ENCODE measurements around the gene SERPINA6.
"Not testable (repeated sequence)": the region's sequence is repeated elsewhere in the genome, so short reads cannot be mapped to it uniquely, and the experiment has no call there.

SERPINA6 gene

DNA sequence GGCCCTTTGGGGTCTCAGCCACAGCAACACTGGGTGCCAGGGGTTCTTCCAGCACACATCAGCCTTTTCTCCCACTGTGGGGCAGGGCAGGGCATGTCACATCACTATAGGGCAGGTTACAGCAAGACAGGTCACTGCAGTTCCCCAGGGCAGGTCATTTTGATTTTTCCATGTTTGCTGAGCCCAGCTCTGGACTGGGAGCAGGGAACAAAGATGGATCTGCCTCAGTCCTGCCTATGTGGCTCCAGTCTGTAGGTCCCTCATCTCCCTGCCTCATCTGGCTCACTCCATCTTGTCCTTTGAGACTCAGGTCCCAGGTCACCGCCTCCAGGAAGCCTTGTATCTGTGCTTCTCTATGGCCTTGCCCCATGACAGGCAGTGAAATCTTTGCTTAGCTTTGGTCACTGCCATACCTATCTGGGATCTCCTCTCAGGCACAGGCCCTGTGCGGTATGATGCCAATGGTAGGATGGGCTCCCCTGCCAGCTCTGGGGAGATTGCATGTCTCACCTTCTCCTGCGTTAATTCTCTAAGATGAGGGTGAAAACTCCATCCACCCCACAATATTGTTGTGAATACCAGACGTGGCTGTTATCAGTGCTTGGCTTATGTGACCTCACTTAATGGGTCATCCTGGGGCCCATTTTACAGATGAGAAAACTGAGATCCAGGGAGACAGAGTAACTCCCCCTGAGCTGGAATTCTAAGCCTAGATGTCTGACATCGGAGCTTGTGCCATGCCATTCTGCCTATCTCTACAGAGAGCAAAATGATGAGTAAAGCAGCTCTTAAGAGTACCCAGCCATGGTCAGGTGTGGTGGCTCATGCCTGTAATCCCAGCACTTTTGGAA, 1.5 kb downstream of the SERPINA6 start:
- DNase-seq, result no peak

- no peak for DNase-seq
Measured at GRCh38 chr14:94320243-94320642, 2.9 kb downstream of the SERPINA6 start.

GRCh38 chr14:94317259-94317658, 5.9 kb downstream of the SERPINA6 start:
- DNase-seq, result no peak

GRCh38 chr14:94316692-94317091, 6.4 kb downstream of the SERPINA6 start:
- DNase-seq, result no peak

DNA sequence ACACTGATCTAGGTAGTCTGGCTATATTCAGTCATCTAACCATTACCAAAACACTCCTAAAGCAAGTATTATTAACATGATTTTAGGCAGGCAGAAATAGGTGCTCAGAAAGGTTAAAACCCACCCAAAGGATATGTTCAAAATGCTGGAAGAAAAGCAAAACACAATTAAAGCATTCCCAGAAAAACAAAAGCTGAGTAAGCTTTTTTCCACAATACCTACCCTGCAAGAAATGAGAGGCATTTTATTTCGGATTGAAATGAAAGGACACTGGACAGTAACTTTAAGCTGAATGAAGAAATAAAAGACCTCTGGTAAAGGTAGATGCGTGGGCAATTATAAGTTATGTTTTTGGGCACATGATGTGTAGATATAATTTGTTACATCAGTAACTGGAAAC, 8.2 kb downstream of the SERPINA6 start:
- DNase-seq, result no peak

DNA sequence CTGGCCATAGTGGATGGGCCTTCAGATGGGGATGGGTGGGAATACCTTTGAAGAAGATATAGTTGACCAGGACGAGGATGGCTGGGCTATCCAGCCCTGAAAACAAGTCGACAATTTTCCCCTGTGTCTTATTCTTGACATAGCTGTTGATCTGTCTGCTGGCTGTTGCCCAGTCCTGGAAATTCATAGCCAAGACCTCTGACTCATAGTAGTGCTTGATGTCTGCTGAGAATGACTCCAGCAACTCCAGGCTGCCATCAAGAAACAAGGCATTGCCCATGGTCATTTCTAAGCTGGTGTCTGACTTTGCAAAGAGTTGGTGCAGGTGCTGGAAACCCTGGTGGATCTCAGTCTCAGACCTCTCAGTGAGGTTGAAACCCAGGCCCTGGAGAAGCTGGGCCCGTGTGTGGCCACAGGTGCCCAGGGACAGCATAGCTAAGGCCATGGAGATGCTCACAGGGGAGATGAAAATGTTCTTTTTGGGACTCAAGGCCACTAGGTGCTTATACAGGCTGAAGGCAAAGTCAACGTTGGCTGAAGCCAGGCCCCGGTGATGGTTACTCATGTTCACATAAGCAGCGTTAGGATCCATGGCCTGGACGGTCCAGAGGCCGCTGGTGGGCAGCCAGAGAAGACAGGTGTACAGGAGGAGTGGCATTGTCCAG, 9.0 kb downstream of the SERPINA6 start:
- DNase-seq, result no peak

DNA sequence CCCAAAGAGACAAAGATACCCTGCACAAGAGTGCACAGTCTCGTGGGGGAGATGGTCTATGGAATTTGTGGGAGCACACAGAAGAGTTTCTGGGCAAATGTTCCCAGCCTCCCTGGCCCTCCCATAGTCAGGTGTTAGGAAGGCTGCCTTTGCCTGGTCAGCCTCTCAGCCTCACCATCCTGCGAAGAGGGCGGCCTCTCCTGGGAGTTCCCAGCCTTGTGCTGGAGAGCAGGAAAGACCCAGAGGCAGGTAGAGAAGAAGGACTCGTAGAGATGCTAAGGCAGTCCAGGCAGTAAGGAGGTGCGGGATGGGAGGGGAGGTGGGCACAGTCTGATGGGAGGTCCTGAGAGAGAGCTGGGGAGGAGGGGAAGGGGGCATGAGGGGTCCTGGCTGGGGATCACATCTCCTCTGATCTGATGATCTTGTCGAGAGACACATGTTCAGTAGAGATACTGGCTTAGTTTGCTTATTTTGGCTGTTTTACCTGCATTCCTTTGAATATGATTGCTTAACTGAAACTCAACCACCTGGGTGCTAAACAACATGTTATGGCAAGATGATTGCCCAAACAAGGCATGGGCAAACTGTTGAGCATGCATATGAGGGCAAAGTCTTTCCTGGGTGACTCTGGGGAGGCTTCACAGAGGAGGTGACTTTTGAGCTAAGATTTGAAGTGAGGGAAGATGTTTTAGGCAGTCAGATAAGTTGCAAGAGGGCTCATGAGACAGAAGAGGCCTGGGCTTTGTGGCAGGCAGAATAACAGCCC, 10.5 kb downstream of the SERPINA6 start:
- DNase-seq, result no peak

DNA sequence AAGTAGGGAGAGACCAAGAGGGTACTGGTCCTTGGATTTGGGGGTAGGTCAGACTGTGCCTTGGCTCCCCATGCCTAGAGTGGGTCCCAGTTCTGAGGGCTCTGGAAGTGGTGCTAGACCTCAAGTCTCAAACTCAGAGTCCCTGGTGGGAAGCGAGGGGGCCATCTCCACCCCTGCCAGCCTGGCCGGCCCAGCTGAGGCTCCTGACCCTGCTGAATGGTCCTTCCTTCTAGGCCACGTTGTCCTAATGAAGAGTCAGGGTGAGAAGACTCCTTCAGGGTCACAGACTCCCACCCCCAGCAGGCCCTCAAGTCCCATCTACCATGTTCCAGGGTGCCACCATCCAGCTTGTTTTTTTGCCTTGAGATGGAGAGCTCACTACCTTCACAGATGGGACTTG, 12.9 kb downstream of the SERPINA6 start:
- DNase-seq, result no peak

DNA sequence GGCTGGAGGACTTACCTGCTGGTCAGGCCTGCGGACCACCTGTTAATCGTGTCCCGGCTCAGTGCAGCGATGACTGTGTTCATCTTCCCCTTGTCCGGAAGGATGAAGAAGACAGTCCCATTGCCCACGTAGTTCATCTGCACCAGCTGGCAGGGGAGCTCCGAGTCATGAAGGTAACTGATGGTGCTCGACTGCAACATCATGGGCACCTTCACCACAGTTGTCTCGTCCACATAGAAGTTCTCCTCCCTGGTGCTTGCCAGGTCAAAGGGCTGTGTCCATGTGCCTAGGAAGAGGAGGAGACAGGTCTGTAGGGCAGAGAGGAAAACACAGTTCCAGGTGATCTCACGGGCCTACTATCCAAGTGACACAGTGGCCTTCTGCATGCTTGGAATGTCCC, 13.4 kb downstream of the SERPINA6 start:
- no peak for DNase-seq

GRCh38 chr14:94307410-94307992, 15.6 kb downstream of the SERPINA6 start:
- no peak for DNase-seq

DNA sequence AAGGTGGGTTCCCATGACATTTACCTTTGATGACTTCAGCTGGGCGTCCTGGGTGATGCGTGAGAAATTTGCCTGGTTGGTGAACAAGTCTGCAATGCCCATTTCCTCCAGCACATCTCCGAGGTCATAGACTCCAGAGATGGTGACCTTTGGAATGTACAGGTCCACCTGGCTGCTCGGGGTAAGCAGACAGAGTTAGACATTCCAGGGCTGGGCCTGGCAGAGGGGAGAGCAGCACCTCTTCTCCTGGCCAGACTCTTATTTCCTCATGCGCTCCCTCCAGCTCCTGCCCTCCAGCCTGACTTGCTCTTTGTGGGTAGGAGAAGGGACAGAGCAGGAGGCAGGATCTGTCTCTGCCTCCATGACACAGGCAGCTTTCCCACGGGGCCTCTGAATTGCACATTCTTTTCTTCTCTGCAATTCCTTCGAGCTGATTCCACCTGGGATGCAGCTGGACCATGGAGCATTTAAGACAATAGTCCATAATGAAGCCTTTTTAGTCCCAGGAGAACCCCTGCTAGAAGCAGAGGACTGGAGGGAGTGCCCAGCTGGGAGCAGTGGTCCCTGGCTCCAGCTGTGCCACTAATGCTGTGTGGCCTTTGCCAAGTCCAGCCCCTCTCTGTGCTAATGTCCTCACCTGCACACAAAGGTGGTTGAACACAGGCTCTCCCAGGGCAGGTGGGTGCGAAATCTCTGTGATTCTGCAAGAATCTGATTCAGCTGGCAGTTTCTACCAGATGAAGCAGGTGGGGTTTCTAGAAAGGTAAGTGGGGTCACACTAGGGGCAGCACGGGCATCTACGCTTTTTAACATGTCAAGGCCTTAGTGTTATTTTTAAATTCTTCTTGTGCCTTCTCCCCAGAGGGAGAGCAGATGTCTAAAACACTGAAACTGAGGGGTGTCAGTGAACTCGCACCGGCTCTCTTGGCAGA, 16.8 kb downstream of the SERPINA6 start:
- no peak for DNase-seq

- no peak for DNase-seq
Measured at GRCh38 chr14:94305620-94306019, 17.5 kb downstream of the SERPINA6 start.

DNA sequence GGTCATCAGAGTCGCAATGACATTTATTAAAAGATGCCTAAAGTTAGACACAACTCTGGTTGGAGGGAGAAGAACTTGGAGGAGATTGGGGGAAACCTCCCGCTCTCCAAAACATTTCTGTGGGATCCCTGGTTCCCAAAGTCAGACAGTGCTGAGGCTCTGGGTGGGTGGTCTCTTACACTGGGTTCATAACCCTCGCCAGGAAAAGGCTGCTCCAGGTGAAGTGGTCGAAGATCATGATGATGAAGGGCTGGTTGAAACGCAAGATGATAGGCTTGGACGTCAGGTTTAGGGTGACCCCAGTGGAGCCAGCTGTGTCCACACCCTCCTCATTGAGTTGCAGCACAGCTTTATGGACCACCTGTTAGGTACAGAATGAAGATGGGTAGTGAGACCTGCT, 18.9 kb downstream of the SERPINA6 start:
- DNase-seq, result no peak

GRCh38 chr14:94303111-94303510, 20.0 kb downstream of the SERPINA6 start:
- no peak for DNase-seq

DNA sequence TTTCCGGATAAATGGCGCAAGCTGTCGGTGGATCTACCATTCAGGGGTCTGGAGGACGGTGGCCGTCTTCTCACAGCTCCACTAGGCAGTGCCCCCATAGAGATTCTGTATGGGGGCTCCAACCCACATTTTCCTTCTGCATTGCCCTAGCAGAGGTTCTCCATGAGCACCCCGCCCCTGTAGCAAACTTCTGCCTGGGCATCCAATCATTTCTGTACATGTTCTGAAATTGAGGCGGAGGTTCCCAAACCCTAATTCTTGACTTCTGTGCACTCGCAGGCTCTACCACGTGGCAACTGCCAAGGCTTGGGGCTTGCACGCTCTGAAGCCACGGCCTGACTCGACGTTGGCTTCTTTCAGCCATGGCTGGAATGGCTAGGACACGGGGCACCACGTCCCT, 25.0 kb downstream of the SERPINA6 start:
- DNase-seq, result no peak

DNA sequence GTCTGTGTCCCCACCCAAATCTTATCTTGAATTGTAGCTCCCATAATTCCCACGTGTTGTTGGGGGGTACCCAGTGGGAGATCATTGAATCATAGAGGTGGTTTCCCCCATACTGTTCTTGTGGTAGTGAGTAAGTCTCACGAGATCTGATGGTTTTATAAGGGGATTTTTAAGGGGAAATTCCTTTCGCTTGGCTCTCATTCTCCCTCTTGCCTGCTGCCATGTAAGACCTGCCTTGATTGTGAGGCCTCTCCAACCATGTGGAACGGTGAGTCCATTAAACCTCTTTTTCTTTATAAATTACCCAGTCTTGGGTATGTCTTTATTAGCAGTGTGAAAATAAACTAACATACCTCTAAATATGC, 27.0 kb downstream of the SERPINA6 start:
- not testable (repeated sequence) for DNase-seq

DNA sequence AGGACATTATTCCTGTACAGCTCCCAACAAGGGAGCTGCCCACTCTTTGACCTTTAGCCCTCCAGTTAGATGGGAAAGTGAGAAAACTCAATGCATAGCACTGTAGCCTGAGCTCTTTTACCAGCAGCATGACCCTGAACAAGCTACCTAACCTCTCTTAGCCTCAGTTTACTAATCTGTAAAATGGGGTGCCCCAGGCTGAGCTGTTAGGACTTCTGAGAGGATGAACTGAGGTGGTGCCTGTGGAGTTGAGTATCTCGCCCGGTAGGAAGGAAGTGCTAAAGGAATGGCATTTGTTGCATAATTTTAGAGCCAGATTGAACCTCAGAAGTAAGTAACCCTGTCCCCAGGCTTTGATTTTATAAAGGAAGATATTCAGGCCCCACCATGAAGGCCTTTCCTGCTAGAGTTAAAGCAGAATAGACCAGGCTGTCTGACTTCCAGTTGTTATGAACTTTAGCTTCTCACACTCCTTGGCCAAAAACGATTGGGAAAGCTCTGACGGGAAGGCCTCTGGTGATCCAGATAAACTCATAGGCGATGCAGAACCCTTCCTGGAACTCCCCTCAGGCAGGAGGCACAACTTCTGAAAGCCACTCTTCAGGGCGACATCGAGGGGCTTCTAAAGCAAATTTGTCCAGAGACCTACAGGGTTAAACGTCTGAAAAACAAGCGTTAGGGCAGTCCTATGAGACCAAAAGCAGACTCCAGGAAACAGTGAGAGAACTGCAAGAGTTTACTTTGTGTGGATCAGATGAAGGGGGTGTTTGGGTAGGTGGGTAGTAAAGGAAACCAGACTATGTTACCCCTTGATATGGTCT, 27.6 kb downstream of the SERPINA6 start:
- no peak for DNase-seq

DNA sequence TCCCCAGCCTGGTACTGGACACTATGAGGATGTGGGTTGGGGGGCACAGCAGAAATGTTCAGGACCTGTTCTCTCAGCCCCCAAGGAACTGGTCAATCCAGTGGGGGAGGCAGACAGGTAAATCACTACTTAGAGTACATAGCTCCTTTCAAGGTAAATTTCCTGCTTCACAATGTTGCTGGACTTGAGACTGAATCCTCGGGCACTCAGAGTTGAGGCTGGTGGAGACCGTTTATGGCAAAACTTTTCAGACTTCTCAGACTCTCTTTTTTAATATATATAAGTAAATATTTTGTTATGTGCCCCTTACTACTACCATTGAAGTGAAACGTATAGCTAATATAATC, 29.6 kb downstream of the SERPINA6 start:
- no peak for DNase-seq

DNA sequence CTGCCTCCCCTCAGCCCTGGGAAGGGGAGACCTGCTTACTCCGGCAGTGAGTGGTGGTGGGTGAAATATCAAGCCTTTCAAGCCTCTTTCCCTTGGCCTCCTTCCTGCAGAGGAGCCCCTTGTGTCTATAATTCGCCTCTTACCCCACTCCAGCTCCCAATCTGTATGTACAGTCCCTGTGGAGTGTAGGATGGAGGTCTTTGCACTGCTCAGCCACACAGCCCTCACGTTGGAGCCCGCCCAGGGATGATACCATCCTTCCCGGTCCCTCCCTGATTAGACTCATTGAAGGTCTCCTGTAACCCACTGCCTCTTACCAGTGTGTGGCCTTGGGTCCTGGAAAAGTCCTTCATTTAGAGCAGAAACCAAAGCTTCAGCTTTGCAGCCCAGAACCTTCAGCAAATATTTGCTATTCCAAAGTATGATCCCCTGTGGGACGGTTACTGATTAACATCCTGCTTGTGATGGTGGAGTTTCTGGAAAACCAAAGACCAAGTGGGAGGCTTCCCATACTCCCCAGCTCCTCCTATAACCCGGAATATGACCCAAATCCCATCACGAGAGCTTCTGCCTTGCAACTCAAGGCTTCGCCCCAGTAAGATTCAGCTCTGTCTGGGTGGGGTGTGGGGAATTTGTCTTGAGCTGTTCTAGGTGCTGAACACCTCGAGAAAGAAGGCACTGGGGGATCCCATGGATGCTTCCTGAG, 30.1 kb downstream of the SERPINA6 start, which contains the start of gene SERPINA10:
Gene SERPINA10, minus strand, starts transcription at position 397 of the 706 bp plus-strand sequence. CDS start 2,675 bp downstream, outside the sequence.
- DNase-seq, result no peak

GRCh38 chr14:94292526-94292871, 30.6 kb downstream of the SERPINA6 start:
- no peak for DNase-seq

Measured in HCEC 1CT (cell line).